HL-60 (cell line): ENCODE results near the gene METTL16.
A peak's percentile ranks its signal among the peaks of the same experiment; 100 is the strongest.

ENCODE experiments used
- DNase-seq, 2 experiments: peaks; one replicate each; pipeline ENCODE4 v3.0.0-alpha.2; 2010 to 2020; ENCODE audit warnings: low read depth in 1 of 2, low spot score in 1 of 2
- H3K27ac ChIP-seq: fragments of 250-450 bp; sonication (Bioruptor Pico); replicated peaks from 2 replicates; pipeline ENCODE4 v1.5.1; 2020; ENCODE audit warnings: mild to moderate bottlenecking, moderate library complexity
- H3K27me3 ChIP-seq: fragments of 250-450 bp; sonication (Bioruptor Pico); 2 replicates; pipeline ENCODE4 v1.5.1; 2021; ENCODE audit warnings: mild to moderate bottlenecking, moderate library complexity; ENCODE audit not compliant: insufficient read depth, poor library complexity, severe bottlenecking
- H3K4me3 ChIP-seq: replicated peaks from 2 replicates; pipeline ENCODE4 v1.5.1; 2011; ENCODE audit warnings: mild to moderate bottlenecking, control low read depth, low read length; ENCODE audit not compliant: insufficient read depth
- CTCF ChIP-seq: IDR thresholded peaks from one replicate; pipeline ENCODE4 v1.5.1; 2011; ENCODE audit warnings: low read length, control low read depth, inconsistent platforms; ENCODE audit not compliant: insufficient read depth
- GABPA ChIP-seq: IDR thresholded peaks from 2 replicates; pipeline ENCODE4 v1.6.1; 2012; ENCODE audit warnings: low read depth
- POLR2AphosphoS5 ChIP-seq: IDR thresholded peaks from 2 replicates; pipeline ENCODE4 v1.6.1; 2012; ENCODE audit warnings: low read depth
- REST ChIP-seq: IDR thresholded peaks from 2 replicates; pipeline ENCODE4 v1.6.1; 2012; ENCODE audit warnings: low read depth; ENCODE audit not compliant: insufficient replicate concordance
- SPI1 ChIP-seq: IDR thresholded peaks from 2 replicates; pipeline ENCODE4 v1.6.1; 2012; ENCODE audit warnings: low read depth, mild to moderate bottlenecking, borderline replicate concordance

Gene METTL16

GRCh38 chr17:2394775-2395201 lies 116.9 kb downstream of the METTL16 start:
- H3K27ac ChIP-seq: no peak overlapping the region
- DNase-seq: no peak

GRCh38 chr17:2393954-2394749 lies 117.5 kb downstream of the METTL16 start:
- Histone ChIP-seq H3K27ac (no peak overlapping the region), H3K27me3 (no peaks in the 10 kb centered on the region), H3K4me3 (no peak overlapping the region)
- DNase-seq: no peak
- TF ChIP-seq REST: no peak

More at GRCh38 chr17:2394775-2395201, 116.9 kb downstream of the METTL16 start:
- Histone ChIP-seq H3K27me3 (no peaks in the 10 kb centered on the region), H3K4me3 (no peak overlapping the region)
- TF ChIP-seq SPI1: no peak
- TF ChIP-seq CTCF: no peak
- TF ChIP-seq REST: no peak
- no peak for TF ChIP-seq POLR2AphosphoS5
- TF ChIP-seq GABPA: no peak

GRCh38 chr17:2393174-2393953 lies 118.3 kb downstream of the METTL16 start:
- TF ChIP-seq REST (no peak), POLR2AphosphoS5 (peak; percentile 34; the same call in 1 of the 2 replicates), SPI1 (no peak)
- peak; percentile 60 to 64 for DNase-seq
- Histone ChIP-seq H3K4me3 (peak overlapping the region; percentile 43), H3K27me3 (no peaks in the 10 kb centered on the region), H3K27ac (peak overlapping the region; percentile 99)
